Activated naive CD8-positive, alpha-beta T cell treated with anti-CD3 and anti-CD28 coated beads, Interleukin-2, amount 50 U/mL, for 16 hours (primary cell): ENCODE measurements around the gene CREBL2.
"Not testable (repeated sequence)": the region's sequence is repeated elsewhere in the genome, so short reads cannot be mapped to it uniquely, and the experiment has no call there.

Experiments used
- DNase-seq: peaks from one replicate; pipeline ENCODE4 v3.0.0-alpha.2; 2020; ENCODE audit warnings: low read depth, low spot score

The CREBL2 gene

GRCh38 chr12:12596598-12596997, 15.1 kb upstream of the CREBL2 start:
- not testable (repeated sequence) for DNase-seq

DNA sequence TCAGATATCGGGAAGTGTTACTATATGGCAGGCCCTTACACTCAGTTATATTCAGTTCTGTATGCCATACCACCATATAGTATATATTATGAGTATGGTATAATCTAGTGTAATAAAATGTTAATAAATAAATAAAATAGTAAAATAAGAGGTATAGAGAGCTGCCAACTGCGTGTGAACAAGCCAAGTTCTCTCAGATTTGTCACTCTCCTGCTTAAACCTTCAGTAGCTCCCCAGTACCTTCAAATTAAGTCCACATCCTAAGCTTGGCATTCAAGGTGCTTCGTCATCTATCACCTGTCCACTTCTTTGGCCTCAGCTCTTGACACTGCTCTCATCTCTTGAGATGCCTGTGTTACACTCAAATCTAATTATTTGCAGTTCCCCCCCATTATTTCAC, 12.8 kb upstream of the CREBL2 start:
- no peak for DNase-seq

- DNase-seq, result no peak
Observed at GRCh38 chr12:12599750-12600643, 11.7 kb upstream of the CREBL2 start.

DNA sequence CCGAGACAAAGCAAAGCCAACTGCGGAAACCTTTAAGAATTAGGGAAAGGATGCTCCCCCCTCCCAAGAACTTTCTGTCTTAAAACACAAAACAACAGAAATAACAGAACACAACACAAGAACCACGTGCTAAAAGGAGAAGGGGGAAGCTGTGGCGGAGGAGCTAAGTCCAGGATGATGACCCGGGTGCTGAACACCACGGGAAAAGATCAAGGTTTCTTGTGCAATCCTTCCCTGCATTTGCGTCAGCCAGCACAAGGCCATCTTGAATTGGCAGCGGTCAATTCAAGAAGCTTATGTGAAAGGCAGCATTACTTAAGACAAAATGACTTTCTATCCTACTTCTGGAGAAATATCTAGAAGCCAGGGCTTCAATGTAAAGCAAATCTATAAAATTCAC, 11.0 kb upstream of the CREBL2 start:
- DNase-seq, result no peak

GRCh38 chr12:12604740-12605139, 6.9 kb upstream of the CREBL2 start:
- no peak for DNase-seq

DNA sequence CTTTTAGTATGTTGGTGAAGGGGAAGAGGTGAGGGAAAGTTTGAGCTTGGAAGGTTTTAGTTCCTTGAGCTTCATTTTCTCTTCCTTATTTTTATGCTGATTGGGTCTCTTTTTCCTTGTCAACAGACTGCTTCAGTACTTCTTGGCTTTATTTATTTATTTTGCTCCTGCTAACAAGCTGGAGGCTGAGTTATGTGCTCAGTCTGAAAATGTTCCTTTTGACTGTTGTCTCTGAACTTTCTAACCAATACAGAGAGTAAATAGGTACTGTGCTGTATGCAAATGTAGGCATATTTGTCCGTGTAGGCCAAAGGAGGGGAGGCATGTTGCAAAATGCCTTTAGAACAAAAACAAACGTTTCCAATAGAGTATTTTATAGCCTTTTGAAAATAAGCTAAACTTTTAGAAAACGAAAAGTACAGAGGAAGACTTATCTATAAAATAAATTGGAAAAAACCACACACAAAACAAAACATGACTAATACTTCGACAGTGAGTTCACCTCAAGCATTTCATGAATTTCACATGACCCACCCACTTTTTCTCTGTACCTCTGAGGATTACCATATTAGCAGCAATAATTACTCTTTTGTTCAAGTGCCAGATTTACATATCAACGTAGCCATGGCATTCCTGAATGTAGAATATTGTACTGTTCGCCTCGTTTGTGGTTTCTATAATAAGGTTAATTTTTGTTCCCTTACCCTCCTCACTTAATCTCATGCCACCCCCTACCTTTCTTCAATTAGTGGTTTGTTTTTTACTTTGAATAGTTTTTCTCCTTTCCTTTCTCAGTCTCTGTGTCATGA, 4.7 kb upstream of the CREBL2 start:
- DNase-seq, result no peak

GRCh38 chr12:12608557-12608957, 3.1 kb upstream of the CREBL2 start:
- DNase-seq, result no peak

DNA sequence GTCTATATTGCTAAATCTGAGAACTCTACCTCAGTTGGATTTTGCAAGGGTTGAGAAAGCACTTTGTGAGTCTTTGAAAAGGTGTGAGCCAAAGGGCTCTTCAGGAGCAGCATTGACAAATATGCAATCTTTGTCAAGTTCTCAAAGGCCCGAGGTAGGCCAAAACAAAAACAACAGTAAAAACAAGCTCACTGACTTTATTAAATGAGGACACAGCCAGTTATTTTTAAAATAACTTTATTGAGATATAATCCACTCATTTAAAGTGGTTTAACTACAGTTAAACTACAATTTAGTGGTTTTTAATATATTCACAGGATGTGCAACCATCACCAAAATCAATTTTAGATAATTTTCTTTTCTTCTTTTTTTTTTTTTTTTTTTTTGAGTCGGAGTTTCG, 2.0 kb upstream of the CREBL2 start:
- no peak for DNase-seq

GRCh38 chr12:12610711-12611110, 965 bp upstream of the CREBL2 start:
- no peak for DNase-seq

- no peak for DNase-seq
Observed at GRCh38 chr12:12612358-12612757, 682 bp downstream of the CREBL2 start.

GRCh38 chr12:12613344-12613743, 1.7 kb downstream of the CREBL2 start:
- no peak for DNase-seq

- DNase-seq, result no peak
Observed at GRCh38 chr12:12614342-12614741, 2.7 kb downstream of the CREBL2 start.

- DNase-seq, result no peak
Observed at GRCh38 chr12:12616512-12617310, 5.0 kb downstream of the CREBL2 start.

DNA sequence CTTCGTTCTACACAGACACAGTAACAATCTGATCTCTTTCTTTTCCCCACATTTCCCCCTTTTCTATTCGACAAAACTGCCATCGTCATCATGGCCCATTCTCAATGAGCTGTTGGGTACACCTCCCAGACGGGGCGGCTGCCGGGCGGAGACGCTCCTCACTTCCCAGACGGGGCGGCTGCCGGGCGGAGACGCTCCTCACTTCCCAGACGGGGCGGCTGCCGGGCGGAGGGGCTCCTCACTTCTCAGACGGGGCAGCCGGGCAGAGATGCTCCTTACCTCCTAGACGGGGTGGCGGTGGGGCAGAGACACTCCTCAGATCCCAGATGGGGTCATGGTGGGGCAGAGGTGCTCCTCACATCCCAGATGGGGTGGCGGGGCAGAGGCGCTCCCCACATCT, 6.4 kb downstream of the CREBL2 start:
- DNase-seq, result not testable (repeated sequence)

DNA sequence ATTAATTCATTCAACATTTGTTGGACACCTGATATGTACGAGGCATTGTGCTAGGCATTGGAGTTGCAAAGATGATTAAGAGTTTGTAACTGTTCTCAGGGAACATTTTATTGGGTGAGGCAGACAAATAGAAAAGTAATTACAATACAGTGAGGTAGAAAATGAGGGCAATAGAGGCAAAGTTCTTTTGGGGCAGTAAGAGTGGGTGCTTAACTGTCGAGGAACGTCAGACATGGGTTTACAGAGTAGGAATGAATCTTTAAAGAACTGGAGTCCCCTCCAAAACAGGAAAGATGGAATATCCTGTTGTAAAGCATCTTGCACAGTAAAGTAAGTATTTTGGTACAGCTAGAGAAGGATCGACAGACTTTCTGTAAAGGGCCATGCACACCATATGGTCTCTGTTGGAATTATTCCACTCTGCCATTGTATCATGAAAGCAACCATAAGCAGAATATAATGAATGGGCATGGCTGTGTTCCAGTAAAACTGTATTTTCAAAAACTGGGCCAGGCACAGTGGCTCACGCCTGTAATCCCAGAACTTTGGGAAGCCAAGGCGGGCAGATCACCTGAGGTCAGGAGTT, 9.1 kb downstream of the CREBL2 start:
- no peak for DNase-seq

DNA sequence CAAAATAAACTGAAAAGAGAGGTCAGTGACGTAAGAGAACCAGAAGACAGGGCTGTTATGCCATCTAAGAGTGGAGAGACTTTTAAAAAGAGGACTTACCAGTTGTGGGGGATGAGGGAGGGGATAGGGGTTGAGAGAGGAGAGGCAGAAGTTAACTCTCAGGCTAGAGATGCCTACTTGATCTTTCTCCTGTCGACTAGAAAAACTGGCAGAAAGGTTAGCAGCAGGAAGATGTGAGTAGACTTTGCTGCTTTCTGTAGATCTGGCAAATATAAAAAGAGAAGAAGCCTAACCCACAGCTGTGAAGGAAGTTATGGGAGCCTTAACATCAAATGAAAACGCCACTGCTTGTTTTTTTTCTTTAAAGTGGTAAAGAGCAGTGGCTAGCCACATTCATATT, 10.7 kb downstream of the CREBL2 start:
- no peak for DNase-seq

GRCh38 chr12:12624498-12624992, 12.9 kb downstream of the CREBL2 start:
- no peak for DNase-seq

GRCh38 chr12:12626471-12626870, 14.8 kb downstream of the CREBL2 start:
- no peak for DNase-seq

- DNase-seq, result no peak
Observed at GRCh38 chr12:12627308-12627827, 15.7 kb downstream of the CREBL2 start.

GRCh38 chr12:12628013-12628412, 16.3 kb downstream of the CREBL2 start:
- DNase-seq, result no peak

- no peak for DNase-seq
Observed at GRCh38 chr12:12630850-12631249, 19.2 kb downstream of the CREBL2 start.
